ENCODE measurements around the gene FBXO11.

FBXO11 gene

DNA sequence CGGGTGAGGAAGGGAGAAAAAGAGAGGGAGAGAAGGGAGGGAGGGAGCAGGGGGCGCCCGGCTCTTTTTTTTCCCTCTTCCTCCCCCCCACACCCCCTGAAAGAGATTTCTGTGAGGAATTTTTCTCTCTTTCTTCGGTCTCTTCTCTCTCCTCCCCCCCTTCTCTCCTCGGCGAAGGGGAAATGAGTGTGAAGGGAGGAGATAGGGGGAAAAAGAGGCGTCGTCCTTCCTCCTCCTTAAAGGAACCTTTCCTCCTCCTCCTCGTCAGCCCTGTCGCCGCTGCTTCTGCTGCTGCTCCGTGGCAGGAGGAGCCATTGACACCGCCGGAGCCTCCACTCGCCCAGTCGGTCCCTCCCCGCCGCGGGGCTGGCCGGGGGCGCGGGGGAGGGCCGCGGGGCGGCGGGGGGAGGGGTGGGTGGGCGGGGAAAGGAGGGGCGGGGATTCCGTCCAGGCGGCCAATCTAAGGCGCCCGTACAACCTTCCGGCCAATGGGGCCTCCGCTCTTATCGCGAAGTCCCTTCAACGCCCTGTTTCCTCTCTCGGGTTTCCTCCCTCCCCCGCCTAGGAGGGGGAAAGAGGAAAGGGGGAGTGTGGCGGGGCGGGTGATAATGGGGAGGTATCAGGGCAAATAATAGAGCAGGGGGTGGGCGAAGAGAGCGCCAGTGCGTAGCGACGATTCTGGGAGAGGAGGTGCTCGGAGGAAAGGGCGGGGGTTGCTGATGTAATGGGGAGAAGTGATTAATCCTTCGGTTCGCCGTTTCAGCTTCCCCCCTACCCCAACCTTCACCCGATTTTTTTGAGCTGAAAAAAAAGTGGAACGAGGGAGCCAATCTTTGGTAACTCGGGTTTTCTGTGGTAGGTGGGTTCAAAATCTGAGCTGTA is at the start of gene FBXO11:
FBXO11 (minus strand) TSS at position 342 of the 882 bp plus-strand sequence. CDS start 778 bp downstream, outside the sequence.
- Histone ChIP-seq H3K27me3 (no peaks in the 10 kb centered on the region), H3K4me3 (peak within 1 kb of the TSS; percentile 96 to 100), H3K4me1 (peaks cover 0 to 26% (median 2%) of the 10 kb centered on the region in 4 donors), H3K27ac (peak within 1 kb of the TSS; percentile 98 to 100), H3K9me3 (no peaks in the 10 kb centered on the region), H3K36me3 (no peaks in the 10 kb centered on the region)
- TF ChIP-seq, protein P1, sequence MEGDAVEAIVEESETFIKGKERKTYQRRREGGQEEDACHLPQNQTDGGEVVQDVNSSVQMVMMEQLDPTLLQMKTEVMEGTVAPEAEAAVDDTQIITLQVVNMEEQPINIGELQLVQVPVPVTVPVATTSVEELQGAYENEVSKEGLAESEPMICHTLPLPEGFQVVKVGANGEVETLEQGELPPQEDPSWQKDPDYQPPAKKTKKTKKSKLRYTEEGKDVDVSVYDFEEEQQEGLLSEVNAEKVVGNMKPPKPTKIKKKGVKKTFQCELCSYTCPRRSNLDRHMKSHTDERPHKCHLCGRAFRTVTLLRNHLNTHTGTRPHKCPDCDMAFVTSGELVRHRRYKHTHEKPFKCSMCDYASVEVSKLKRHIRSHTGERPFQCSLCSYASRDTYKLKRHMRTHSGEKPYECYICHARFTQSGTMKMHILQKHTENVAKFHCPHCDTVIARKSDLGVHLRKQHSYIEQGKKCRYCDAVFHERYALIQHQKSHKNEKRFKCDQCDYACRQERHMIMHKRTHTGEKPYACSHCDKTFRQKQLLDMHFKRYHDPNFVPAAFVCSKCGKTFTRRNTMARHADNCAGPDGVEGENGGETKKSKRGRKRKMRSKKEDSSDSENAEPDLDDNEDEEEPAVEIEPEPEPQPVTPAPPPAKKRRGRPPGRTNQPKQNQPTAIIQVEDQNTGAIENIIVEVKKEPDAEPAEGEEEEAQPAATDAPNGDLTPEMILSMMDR (IDR thresholded peaks at IDR 0.05), result peak; percentile 56 to 58
- DNase-seq, result peak; percentile 98 to 99
- intact Hi-C loops (cut with DNase I; ENCODE audit: low total_unique reads), result loop anchor here (5.0 to 10.0 kb wide), 2 partner anchors 124 to 198 kb away; partner anchors contain the start of gene MSH6

DNA sequence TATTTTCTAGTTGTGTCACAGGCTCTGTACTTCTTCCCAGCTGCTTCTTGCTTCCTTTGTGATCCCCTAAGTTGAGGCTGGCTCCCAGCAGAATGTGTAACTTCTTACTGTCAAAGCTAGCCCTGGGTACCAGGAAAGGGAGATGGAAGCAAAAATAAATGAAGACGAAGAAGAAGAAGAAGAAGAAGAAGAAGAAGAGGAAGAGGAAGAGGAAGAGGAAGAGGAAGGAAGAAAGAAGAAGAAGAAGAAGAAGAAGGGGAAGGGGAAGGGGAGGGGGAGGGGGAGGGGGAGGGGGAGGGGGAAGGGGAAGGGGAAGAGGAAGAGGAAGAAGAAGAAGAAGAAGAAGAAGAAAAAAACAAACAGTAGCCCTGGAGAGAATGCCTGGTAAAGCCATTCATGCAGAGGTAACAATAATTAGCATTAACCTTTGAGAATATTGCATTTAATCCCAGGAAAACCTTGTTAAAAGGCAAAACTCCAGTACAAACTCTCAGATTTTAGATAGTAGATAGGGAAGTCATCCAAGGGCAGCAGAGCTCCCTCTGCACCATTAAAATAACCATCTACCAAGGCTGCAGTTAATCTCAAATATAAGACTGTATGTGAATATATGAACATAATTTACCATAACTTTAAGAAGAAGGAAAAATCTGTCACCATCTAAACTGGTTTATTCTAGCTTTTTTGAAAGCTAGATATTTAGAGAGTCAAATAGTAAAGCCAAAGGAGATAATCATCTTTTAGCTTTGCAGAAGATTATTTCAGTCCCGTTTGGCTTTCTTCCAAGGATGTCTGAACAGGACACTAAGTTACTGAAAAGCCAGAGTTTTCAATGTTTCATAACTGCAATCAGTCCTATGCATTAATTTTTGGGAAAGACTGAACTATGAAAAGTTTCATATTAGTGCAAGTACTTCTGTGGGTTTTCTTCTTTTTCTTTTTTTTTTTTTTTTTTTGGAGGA is 44.3 kb upstream of the FBXO11 start:
- intact Hi-C loops (cut with DNase I; ENCODE audit: low total_unique reads), result no loop called here
- no peaks in the 10 kb centered on the region for H3K9me3 ChIP-seq
- no peak overlapping the region for H3K4me3 ChIP-seq
- TF ChIP-seq, protein P1 (IDR thresholded peaks at IDR 0.05), result no peak
- no peaks in the 10 kb centered on the region for H3K36me3 ChIP-seq
- DNase-seq, result no peak
- H3K4me1 ChIP-seq, result no peaks in the 10 kb centered on the region
- H3K27ac ChIP-seq, result no peak overlapping the region
- H3K27me3 ChIP-seq, result no peaks in the 10 kb centered on the region

DNA sequence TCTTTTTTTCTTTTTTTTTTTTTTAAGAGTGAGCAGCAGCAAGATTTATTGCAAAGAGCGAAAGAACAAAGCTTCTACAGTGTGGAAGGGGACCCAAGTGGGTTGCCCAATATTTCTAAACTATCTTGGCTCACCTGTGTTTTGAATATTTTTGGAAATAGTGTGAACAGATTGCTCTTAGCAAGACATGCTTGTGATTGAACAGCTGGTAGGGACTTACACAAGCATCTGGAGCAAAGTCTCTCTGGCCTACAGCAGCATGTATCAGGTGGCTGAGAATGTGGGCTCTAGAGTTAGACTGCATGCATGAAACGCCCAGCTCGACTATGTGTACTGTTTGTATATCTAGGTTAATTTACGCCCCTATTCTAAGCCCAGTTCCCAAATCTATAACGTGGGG is 40.3 kb upstream of the FBXO11 start:
- intact Hi-C loops (cut with DNase I; ENCODE audit: low total_unique reads), result no loop called here
- H3K4me1 ChIP-seq, result no peaks in the 10 kb centered on the region
- peaks cover 0 to 6% of the 10 kb centered on the region in 2 donors for H3K27me3 ChIP-seq
- no peak overlapping the region for H3K27ac ChIP-seq
- H3K36me3 ChIP-seq, result no peaks in the 10 kb centered on the region
- no peak for DNase-seq
- TF ChIP-seq, protein P1 (IDR thresholded peaks at IDR 0.05), result no peak
- H3K4me3 ChIP-seq, result no peak overlapping the region
- H3K9me3 ChIP-seq, result no peaks in the 10 kb centered on the region

DNA sequence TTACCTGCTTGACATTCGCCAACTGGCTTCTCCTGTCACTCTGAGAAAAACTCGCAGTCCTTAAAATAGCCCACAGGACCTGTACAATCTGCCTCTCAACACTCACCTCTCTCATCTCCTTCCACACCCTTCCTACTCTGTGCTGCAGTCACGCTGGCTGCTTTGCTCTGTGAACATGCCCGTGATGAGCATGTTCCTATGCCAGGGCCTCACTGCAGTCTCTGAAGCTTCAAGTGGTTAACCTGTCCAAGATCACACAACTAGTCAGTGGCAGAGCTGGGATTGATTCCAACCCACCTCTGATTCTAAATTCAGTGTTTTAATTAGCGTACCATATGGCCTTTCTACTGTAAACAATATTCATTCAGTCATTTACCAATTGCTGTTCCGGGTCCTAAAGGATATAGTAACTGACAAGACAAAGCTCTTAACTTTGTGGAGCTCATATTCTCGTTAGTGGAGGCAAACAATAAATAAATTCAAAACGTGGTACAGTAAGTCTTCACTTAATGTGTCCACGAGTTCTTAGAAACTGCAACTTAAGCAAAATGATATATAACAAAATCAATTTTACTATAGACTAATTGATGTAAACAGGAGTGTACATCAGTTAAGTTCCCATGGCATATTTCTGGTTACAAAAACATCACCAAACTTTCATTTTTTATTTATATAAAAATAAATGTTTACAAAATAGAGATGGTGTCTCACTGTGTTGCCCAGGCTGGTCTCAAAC is 38.9 kb upstream of the FBXO11 start:
- no peak for DNase-seq

More for the DNA sequence above, 38.9 kb upstream of the FBXO11 start:
- intact Hi-C loops (cut with DNase I; ENCODE audit: low total_unique reads), result no loop called here
- H3K9me3 ChIP-seq, result no peaks in the 10 kb centered on the region
- TF ChIP-seq, protein P1 (IDR thresholded peaks at IDR 0.05), result no peak
- H3K27ac ChIP-seq, result no peak overlapping the region
- no peak overlapping the region for H3K4me3 ChIP-seq
- H3K36me3 ChIP-seq, result no peaks in the 10 kb centered on the region
- peaks cover 0 to 6% of the 10 kb centered on the region in 2 donors for H3K27me3 ChIP-seq
- no peaks in the 10 kb centered on the region for H3K4me1 ChIP-seq

All from tibial artery (tissue), 4 donors.